ENCODE measurements around the gene KHDC1L.

- TF ChIP-seq TAF1 (conservative IDR thresholded peaks at IDR 0.05) (no peak), JUND (IDR thresholded peaks at IDR 0.05) (no peak), ZBTB33 (IDR thresholded peaks at IDR 0.05) (no peak), CTCF (IDR thresholded peaks at IDR 0.05; ENCODE audit: low read depth, low read length, missing input control) (no peak), MAX (IDR thresholded peaks at IDR 0.05) (no peak), EGR1 (IDR thresholded peaks at IDR 0.05; ENCODE audit: low read depth in 2 of 2) (no peak), REST (IDR thresholded peaks at IDR 0.05) (no peak), YY1 (IDR thresholded peaks at IDR 0.05) (no peak), RAD21 (IDR thresholded peaks at IDR 0.05) (no peak), SP1 (IDR thresholded peaks at IDR 0.05) (no peak), HNF4G (IDR thresholded peaks at IDR 0.05) (no peak), GABPA (IDR thresholded peaks at IDR 0.05 in 1 of 2, conservative IDR thresholded peaks at IDR 0.05 in 1 of 2) (no peak)
These were observed 33.4 kb upstream of the KHDC1L start for GRCh38 chr6:73258721-73259120.

Measured in liver (tissue), 3 donors.